ENCODE results near the gene ENDOV. TPM values are rescaled to one million over a fixed set of nuclear protein-coding genes. Genes with fewer than 3 reads are reported as not detected.

ENDOV gene
- total RNA-seq, 1 experiment from 2014 or later = 45.6 TPM

DNA sequence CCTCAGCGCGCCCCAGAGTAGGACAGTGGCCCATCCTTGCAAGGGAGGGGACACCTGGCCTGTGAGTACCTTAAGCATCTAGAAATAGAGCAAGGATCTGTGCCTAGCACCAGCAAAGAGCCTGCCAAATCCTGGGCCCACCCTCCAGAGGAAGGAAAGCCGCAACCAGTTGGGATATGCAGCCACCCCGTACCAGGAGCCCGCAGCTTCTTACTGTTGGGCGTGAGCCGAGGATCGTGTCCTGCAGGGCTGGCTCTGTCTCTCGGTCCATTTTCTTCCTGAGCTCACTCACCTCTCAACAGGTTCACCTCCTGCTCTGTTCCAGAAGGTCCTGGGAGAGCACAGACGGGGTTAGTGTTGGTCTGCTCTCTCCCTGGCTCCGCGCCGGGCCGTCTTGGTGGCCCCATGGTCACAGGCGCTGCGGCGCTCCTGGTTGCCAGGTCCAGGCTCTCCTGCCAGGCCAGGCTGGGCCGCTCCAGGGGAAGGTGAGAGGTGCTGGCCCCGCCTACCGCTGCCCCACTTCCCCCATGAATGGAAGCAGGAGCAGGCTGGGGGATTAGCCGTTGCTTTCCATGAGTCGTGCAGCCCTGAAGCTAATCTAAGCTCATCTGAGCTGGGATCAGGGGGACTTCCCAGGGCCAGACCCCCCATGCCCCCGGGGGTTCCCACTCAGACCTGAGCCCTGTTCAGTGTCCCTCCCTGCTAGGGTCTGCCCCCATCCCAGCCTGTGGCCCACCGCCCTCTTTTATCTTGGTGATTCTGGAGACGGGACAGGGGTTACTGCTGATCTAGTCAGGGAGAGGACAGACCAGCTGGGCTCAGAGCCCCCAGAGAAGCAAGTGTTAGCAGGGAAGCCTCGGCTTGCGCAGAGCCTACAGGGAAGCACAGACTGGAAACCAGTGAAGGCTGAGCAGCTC is 12.7 kb downstream of the ENDOV start:
- ATAC-seq = no peak
- H3K9ac ChIP-seq (ENCODE audit: low read length) = no peak overlapping the region

More for the DNA sequence above, 12.7 kb downstream of the ENDOV start:
- Histone ChIP-seq H3K4me2 (ENCODE audit: low read length) (no peak overlapping the region), H3K36me3 (ENCODE audit: control insufficient read depth in 1 of 2, insufficient read depth in 2 of 2, low read length in 2 of 2) (no peaks in the 10 kb centered on the region), H3K27me3 (ENCODE audit: insufficient read depth, low read length) (no peaks in the 10 kb centered on the region), H3K4me3 (replicated peaks in 1 of 2; ENCODE audit: low read depth in 1 of 2, low read length in 2 of 2) (no peak overlapping the region), H4K20me1 (ENCODE audit: insufficient read depth) (no peaks in the 10 kb centered on the region), H3K9me3 (ENCODE audit: control insufficient read depth in 1 of 2, insufficient read depth in 1 of 2, low read depth in 1 of 2, low read length in 2 of 2) (no peaks in the 10 kb centered on the region), H3K27ac (ENCODE audit: low read depth, low read length) (no peak overlapping the region), H3K9me2 (ENCODE audit: insufficient read depth) (no peaks in the 10 kb centered on the region), H3K79me2 (ENCODE audit: insufficient read depth, low read length) (no peaks in the 10 kb centered on the region), H3K4me1 (ENCODE audit: control insufficient read depth in 1 of 2, insufficient read depth in 2 of 2, low read length in 2 of 2) (no peaks in the 10 kb centered on the region), H2AFZ (ENCODE audit: low read depth, low read length, poor library complexity, severe bottlenecking) (no peak overlapping the region)
- POLR2A ChIA-PET = no interaction called here
- BruUV-seq (replicated peaks) = no TSS peak
- TF ChIP-seq, protein P1, sequence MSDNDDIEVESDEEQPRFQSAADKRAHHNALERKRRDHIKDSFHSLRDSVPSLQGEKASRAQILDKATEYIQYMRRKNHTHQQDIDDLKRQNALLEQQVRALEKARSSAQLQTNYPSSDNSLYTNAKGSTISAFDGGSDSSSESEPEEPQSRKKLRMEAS (IDR thresholded peaks at IDR 0.05) = no peak
- no peak for TF ChIP-seq CBX3 (IDR thresholded peaks at IDR 0.05; ENCODE audit: low read depth)
- TF ChIP-seq ZNF274 (IDR thresholded peaks at IDR 0.05; ENCODE audit: low read depth, low read length) = no peak
- no peak for TF ChIP-seq SIN3A (IDR thresholded peaks at IDR 0.05; ENCODE audit: low read depth)
- no peak for TF ChIP-seq CEBPB (IDR thresholded peaks at IDR 0.05; ENCODE audit: low read depth)
- no peak for TF ChIP-seq EZH2phosphoT487 (IDR thresholded peaks at IDR 0.05; ENCODE audit: borderline replicate concordance)
- no peak for TF ChIP-seq POLR2A (IDR thresholded peaks at IDR 0.05; ENCODE audit: borderline replicate concordance, extremely low read depth, insufficient read depth, insufficient read length)
- TF ChIP-seq JUND (IDR thresholded peaks at IDR 0.05) = no peak
- TF ChIP-seq, protein P2, sequence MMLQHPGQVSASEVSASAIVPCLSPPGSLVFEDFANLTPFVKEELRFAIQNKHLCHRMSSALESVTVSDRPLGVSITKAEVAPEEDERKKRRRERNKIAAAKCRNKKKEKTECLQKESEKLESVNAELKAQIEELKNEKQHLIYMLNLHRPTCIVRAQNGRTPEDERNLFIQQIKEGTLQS (IDR thresholded peaks at IDR 0.05) = no peak
- TF ChIP-seq, protein P3, sequence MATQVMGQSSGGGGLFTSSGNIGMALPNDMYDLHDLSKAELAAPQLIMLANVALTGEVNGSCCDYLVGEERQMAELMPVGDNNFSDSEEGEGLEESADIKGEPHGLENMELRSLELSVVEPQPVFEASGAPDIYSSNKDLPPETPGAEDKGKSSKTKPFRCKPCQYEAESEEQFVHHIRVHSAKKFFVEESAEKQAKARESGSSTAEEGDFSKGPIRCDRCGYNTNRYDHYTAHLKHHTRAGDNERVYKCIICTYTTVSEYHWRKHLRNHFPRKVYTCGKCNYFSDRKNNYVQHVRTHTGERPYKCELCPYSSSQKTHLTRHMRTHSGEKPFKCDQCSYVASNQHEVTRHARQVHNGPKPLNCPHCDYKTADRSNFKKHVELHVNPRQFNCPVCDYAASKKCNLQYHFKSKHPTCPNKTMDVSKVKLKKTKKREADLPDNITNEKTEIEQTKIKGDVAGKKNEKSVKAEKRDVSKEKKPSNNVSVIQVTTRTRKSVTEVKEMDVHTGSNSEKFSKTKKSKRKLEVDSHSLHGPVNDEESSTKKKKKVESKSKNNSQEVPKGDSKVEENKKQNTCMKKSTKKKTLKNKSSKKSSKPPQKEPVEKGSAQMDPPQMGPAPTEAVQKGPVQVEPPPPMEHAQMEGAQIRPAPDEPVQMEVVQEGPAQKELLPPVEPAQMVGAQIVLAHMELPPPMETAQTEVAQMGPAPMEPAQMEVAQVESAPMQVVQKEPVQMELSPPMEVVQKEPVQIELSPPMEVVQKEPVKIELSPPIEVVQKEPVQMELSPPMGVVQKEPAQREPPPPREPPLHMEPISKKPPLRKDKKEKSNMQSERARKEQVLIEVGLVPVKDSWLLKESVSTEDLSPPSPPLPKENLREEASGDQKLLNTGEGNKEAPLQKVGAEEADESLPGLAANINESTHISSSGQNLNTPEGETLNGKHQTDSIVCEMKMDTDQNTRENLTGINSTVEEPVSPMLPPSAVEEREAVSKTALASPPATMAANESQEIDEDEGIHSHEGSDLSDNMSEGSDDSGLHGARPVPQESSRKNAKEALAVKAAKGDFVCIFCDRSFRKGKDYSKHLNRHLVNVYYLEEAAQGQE (IDR thresholded peaks at IDR 0.05; ENCODE audit: low read depth) = no peak
- CTCF ChIA-PET = interaction anchor here (0.6 to 2.5 kb wide), 24 partner anchors 9 to 682 kb away, joined by 3 to 35 read pairs (median 3); partner anchors contain the start of genes CHMP6 and ENDOV
- RAD21 ChIA-PET (ENCODE audit: low non-redundant PET in 1 of 2, low total read pairs in 2 of 2, uncharacterized antibody in 2 of 2, unreplicated experiment in 2 of 2) = interaction anchor here (0.5 to 1.5 kb wide), 11 partner anchors 10 to 557 kb away, joined by 3 to 6 read pairs (median 3); no protein-coding TSS in a partner anchor
- no peak for DNase-seq (ENCODE audit: low read depth, low spot score)
- intact Hi-C loops (cut with micrococcal nuclease) = loop anchor here (1.0 kb wide), 5 partner anchors 148 to 554 kb away; no protein-coding TSS in a partner anchor

All from HCT116 (cell line).